Thoracic aorta (tissue), 2 donors: ENCODE results near the gene SYNE2. TPM values are rescaled to one million over a fixed set of nuclear protein-coding genes. Genes with fewer than 3 reads are reported as not detected.

ENCODE experiments used
- ATAC-seq: fragments of 150-250 bp; one replicate; pipeline ENCODE4 v1.8.0; 2017; ENCODE audit warnings: low read depth; ENCODE audit not compliant: insufficient number of reproducible peaks, low FRiP score
- DNase-seq: peaks from one replicate; pipeline ENCODE4 v3.0.0-alpha.2; 2020; ENCODE audit warnings: low spot score
- H3K27ac ChIP-seq, 2 donors: fragments of 200-600 bp; sonication (generic); 1 replicate in 1 of 2; 2 replicates in 1 of 2; pipeline ENCODE4 v1.5.1; 2016; ENCODE audit warnings: mild to moderate bottlenecking in 2 of 2, moderate library complexity in 2 of 2
- H3K27me3 ChIP-seq: fragments of 200-600 bp; sonication (generic); replicated peaks from 2 replicates; pipeline ENCODE4 v1.6.0; 2016; ENCODE audit warnings: mild to moderate bottlenecking; ENCODE audit not compliant: insufficient read depth
- H3K36me3 ChIP-seq: fragments of 200-600 bp; sonication (generic); one replicate; pipeline ENCODE4 v1.5.1; 2016
- H3K4me1 ChIP-seq, 2 donors: fragments of 200-600 bp; sonication (generic); 1 replicate in 1 of 2; 2 replicates in 1 of 2; pipeline versions ENCODE4 v1.5.1 to v1.6.0; 2016; ENCODE audit warnings: low read depth in 2 of 2, mild to moderate bottlenecking in 1 of 2; ENCODE audit not compliant: control insufficient read depth in 1 of 2
- H3K4me3 ChIP-seq: fragments of 200-600 bp; sonication (generic); 2 replicates; pipeline ENCODE4 v1.5.1; 2016; ENCODE audit warnings: mild to moderate bottlenecking
- H3K9me3 ChIP-seq: fragments of 200-600 bp; sonication (generic); 2 replicates; pipeline ENCODE4 v1.5.1; 2016
- total RNA-seq, 2 donors: library from RNA; depleted of rRNA; stranded (reverse); fragments of >200 nt; gene quantifications; one replicate each; pipeline versions ENCODE4 v1.1.0 to v1.2.3, GENCODE V29; 2016
- TF ChIP-seq, protein P1 (sequence below): fragments of 200-600 bp; sonication (generic); IDR thresholded peaks from one replicate; pipeline ENCODE4 v1.5.1; 2019; ENCODE audit warnings: antibody characterized with exemption

The SYNE2 gene
- total RNA-seq, 2 donors from 2014 or later = 125 to 256 TPM

DNA sequence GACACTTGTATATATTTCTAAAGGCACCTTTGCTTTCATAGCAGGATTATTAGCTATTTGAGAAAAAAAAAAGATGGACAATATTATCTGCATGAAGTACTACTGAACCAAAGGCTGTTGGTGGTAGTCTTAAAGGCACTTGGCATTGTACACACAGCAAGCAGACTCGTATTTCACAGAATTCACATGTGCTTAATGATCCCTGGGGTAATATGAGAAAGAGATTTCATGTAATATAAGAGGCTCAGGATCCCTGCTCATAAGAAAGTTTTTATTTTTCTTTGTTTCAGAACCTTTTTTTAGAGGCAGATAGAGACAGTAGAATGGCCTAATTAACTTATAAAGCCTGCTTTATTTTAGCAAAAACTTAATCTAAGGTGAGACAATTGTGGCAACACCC is 59.5 kb downstream of the SYNE2 start:
- Histone ChIP-seq H3K4me3 (no peak overlapping the region), H3K27ac (no peak overlapping the region), H3K9me3 (no peaks in the 10 kb centered on the region), H3K4me1 (peaks cover 18 to 31% of the 10 kb centered on the region in 2 donors), H3K36me3 (peaks cover 2% of the 10 kb centered on the region), H3K27me3 (no peaks in the 10 kb centered on the region)
- ATAC-seq = no peak
- TF ChIP-seq, protein P1, sequence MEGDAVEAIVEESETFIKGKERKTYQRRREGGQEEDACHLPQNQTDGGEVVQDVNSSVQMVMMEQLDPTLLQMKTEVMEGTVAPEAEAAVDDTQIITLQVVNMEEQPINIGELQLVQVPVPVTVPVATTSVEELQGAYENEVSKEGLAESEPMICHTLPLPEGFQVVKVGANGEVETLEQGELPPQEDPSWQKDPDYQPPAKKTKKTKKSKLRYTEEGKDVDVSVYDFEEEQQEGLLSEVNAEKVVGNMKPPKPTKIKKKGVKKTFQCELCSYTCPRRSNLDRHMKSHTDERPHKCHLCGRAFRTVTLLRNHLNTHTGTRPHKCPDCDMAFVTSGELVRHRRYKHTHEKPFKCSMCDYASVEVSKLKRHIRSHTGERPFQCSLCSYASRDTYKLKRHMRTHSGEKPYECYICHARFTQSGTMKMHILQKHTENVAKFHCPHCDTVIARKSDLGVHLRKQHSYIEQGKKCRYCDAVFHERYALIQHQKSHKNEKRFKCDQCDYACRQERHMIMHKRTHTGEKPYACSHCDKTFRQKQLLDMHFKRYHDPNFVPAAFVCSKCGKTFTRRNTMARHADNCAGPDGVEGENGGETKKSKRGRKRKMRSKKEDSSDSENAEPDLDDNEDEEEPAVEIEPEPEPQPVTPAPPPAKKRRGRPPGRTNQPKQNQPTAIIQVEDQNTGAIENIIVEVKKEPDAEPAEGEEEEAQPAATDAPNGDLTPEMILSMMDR = no peak
- no peak for DNase-seq

DNA sequence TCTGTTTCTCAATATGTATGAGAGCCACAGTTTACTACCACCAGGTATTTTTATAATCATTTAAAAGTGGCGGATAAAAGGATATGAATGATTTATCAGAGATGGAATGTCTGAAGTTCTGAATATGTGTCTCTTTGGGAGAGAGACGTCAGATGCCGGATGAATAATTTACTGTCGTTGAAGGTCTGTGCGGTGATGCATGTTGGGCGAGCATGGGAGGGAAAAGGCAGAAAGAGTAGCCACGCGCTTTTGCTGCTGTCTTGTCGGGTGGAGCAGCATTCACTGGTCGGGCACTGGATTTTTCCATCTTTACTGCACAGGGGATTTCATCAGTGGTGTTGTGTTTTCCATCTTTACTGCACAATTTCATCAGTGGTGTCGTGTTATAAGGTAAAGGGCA is 65.6 kb downstream of the SYNE2 start:
- DNase-seq (no peak), ATAC-seq (no peak)
- TF ChIP-seq, protein P1 = no peak
- Histone ChIP-seq H3K27me3 (no peaks in the 10 kb centered on the region), H3K27ac (no peak overlapping the region), H3K9me3 (no peaks in the 10 kb centered on the region), H3K4me3 (no peak overlapping the region), H3K4me1 (peaks cover 15 to 16% of the 10 kb centered on the region in 2 donors), H3K36me3 (no peaks in the 10 kb centered on the region)

DNA sequence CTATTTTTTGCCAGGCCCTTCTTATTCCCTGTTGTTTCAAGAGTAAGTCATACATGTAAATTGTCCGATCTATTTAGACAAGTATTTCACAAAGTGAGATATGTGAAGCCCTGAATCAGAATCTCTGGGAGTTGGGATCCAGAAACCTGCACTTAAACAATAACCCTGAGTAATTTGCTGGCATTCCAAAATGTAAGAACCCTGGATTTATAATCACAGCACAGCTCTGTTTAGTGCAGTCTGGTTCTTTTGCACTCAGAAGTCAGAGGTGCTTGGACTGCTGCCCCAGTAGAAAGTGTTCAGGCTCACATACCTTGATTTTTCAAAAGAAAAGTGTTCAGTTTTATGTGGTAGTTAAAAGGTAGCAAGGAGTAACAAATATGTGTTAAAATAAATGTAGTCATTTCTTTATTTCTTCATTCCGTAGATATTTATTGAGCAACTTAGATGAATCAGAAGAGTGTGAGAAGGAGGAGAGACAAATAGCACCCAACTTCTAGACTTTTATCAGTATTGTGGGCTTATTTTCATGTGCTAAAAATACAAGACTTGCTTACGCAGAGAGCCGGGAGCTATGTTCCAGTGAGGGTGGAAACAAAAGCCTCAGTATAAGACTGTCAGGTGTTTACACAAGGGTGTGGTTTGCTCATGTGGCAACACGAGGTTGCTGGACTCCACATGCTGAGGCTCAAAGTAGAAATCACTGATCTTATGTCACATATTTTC is 70.1 kb downstream of the SYNE2 start:
- no peak for DNase-seq
- Histone ChIP-seq H3K27me3 (no peaks in the 10 kb centered on the region), H3K4me1 (peaks cover 15 to 26% of the 10 kb centered on the region in 2 donors), H3K9me3 (no peaks in the 10 kb centered on the region), H3K27ac (peak overlapping the region; percentile 63 to 83), H3K4me3 (peak overlapping the region; percentile 11), H3K36me3 (no peaks in the 10 kb centered on the region)
- ATAC-seq = peak; percentile 73
- TF ChIP-seq, protein P1 = no peak

DNA sequence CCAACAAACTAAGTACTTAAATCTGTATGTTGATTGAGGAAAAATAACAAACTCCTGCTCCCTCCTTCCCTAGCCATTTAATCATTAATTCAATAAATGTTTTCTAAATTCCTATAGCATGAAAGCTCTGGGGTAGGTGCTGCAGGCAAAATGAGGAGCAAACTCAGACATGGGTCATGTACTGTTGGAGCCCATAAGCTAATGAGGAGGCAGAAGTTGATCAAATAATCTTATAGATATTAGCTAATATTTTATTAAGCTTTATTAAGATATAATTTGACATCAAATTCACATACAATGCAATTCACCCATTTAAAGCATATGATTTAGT is 70.6 kb downstream of the SYNE2 start:
- Histone ChIP-seq H3K4me1 (peaks cover 16 to 31% of the 10 kb centered on the region in 2 donors), H3K4me3 (peak overlapping the region; percentile 11), H3K27me3 (no peaks in the 10 kb centered on the region), H3K27ac (peak overlapping the region; percentile 63 to 83), H3K36me3 (no peaks in the 10 kb centered on the region), H3K9me3 (no peaks in the 10 kb centered on the region)
- TF ChIP-seq, protein P1 = no peak
- ATAC-seq = no peak
- DNase-seq = no peak

DNA sequence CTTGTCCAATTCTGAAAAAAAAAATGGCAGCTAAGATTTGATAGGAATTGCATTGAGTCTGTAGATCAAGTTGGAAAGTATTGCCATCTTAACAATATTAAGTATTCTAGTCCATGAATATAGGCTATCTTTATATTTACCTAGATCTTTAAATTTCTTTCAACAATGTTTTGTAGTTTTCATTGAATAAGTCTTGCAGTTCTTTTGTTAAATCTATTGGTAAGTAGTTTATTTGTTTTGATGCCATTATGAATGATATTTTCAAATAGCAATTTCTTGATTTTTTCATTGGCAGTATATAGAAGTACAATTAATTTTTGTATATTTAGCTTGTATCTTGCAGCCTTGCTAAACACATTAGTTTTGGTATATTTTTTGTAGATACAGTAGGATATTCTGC is 71.6 kb downstream of the SYNE2 start:
- no peak overlapping the region for H3K27ac ChIP-seq
- TF ChIP-seq, protein P1 = no peak
- no peaks in the 10 kb centered on the region for H3K27me3 ChIP-seq
- H3K9me3 ChIP-seq = no peaks in the 10 kb centered on the region
- H3K36me3 ChIP-seq = no peaks in the 10 kb centered on the region
- H3K4me1 ChIP-seq = peaks cover 21 to 37% of the 10 kb centered on the region in 2 donors
- no peak for DNase-seq
- ATAC-seq = no peak
- no peak overlapping the region for H3K4me3 ChIP-seq
